Cerebellar nuclear complex (tissue), 1 donor: ENCODE data around the gene PKHD1.
"Not testable (repeated sequence)": the region's sequence is repeated elsewhere in the genome, so short reads cannot be mapped to it uniquely, and the experiment has no call there.

Experiments
- DNase-seq, 2 experiments: peaks; one replicate each; lab custom pipeline; 2025; lab: John Stamatoyannopoulos, UW

Gene PKHD1

GRCh38 chr6:51855310-51856082 lies 231.9 kb downstream of the PKHD1 start:
- no peak for DNase-seq

DNA sequence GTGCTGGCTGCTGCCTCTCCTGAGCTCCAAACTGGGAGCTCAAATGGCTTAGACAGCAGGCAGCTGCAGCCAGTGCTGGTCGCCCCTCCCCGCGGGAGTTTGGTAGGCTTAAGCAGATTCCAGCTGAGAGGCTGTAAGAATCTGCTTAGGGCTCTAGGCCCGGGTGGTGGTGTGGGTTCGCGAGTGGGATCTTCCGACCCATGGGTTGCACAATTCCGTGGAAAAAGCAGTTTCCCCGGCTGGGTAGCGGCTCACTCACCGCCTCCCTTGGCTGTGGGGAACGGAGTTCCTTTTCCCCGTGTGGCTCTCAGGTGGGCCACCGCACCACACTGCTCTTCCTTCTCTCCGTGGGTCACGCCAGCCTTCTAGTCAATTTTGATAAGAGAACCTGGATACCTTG lies 232.5 kb downstream of the PKHD1 start:
- DNase-seq: no peak

GRCh38 chr6:51854347-51854746 lies 233.1 kb downstream of the PKHD1 start:
- DNase-seq: no peak

GRCh38 chr6:51853109-51853508 lies 234.3 kb downstream of the PKHD1 start:
- DNase-seq: not testable (repeated sequence)

GRCh38 chr6:51846531-51846930 lies 240.9 kb downstream of the PKHD1 start:
- DNase-seq: no peak

GRCh38 chr6:51844336-51844735 lies 243.1 kb downstream of the PKHD1 start:
- DNase-seq: no peak

DNA sequence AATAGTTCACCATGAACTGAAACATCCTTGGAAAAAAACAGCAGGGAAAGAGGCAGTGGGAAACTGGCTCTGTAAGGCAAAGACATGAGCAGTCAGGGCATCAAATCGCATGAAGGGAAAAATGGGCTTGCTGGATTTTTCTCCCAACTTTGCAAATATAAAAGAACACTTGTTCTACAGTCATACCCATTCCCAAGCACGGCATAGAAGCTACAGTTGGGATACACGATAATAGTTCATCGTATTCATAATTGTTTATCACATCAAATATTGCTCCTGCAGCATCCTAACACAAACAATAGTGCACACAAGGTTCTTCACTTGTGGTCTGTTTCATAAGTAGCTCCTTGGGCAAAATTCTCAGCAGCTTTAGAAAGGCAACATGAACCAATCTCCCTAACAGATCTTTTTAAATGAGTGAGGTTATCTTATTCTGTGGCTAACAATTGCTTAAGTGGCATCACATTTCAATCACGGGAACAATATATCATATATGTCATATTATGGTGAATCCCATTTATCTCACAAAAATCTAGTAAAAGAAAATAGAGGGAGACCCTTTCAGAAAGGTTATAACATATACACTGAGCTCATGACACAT lies 243.9 kb downstream of the PKHD1 start:
- DNase-seq: no peak

- DNase-seq: no peak
Measured at GRCh38 chr6:51842804-51843378, 244.5 kb downstream of the PKHD1 start.

DNA sequence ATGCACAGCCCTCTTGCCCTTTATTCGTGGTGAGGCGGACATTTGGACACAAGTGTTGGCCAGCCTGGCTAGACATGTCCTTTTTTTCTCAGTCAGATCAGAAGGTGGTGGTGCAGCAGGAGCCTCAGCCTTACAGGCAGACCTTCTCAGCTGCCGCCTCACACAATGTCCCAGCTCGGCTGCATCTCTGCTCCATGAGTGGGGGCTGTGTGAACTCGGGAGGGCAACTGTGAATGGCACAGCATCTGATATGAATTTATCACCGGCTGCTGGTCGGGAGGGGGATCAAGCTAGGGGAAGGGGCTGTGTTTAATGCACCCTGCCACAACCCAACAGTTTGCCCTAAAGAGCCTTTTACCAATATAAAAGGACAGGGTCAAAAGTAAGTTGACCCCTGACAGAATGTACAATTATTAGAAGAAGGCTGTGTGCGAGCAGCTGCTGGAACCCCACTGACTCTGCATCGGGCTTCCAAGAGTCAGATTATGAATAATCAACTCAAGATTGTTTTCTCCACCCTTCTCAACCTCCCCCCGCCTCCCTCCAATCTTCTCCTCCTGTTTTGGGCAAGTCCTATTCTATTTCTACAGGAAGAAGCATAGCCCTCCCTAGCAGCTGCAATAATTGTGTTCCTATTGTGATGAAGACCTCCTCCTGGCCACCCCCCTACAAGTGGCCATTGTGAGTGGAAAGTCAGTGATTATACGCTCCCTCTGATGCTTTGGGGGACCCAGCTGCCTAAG lies 245.2 kb downstream of the PKHD1 start:
- no peak for DNase-seq

DNA sequence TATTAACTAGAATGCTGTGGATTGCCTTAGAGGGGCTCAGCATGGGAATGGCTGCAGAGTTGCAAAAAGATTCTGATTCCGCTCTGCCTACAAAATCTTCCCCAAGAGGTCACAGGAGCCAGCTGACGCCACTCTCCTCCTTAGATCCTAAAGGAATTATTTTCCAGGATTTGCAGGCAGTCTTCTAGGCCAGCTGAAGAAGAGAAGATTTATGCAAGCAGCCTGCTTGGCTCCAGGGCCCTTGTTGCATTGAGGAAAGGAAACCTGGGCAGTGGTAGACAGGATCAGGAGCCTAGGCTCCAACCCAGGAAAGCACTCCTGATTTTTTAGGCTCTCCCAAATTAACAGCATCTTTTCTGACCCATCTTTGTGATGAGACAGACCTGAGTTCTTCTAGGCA lies 245.8 kb downstream of the PKHD1 start:
- DNase-seq: no peak

DNA sequence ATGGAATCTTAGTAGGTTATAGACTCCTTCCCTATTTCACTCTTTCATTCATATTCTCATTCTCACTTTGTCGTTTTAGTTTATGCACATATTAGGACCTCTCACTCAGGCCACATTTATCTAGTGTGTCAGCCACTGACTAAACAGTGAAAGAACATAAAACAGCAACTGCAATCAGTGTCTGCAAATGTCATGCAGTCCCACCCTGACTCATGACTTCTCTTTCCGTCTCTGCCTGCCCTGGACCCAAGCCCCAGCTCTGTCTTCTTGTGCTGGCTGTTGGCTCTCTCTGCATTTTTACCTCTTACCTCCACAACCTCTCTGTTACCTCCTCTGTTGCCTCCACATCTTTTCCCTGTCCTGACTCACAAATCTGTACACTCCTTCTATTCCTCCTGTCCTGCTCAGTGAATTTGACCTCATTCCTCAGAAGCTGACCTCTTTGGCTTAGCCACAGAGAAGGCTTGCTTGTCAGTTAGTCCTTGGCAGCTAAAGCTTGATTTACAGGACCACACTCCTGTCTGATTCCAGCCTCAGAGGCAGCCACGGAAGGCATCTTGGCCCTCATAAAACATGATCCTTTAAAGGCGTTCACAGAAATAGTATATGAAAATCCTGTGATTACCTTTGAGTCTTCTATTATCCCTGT lies 247.6 kb downstream of the PKHD1 start:
- DNase-seq: no peak

- no peak for DNase-seq
Measured at GRCh38 chr6:51830666-51831065, 256.7 kb downstream of the PKHD1 start.

GRCh38 chr6:51827580-51827979 lies 259.8 kb downstream of the PKHD1 start:
- DNase-seq: no peak

- DNase-seq: no peak
Measured at GRCh38 chr6:51824940-51825339, 262.5 kb downstream of the PKHD1 start.

DNA sequence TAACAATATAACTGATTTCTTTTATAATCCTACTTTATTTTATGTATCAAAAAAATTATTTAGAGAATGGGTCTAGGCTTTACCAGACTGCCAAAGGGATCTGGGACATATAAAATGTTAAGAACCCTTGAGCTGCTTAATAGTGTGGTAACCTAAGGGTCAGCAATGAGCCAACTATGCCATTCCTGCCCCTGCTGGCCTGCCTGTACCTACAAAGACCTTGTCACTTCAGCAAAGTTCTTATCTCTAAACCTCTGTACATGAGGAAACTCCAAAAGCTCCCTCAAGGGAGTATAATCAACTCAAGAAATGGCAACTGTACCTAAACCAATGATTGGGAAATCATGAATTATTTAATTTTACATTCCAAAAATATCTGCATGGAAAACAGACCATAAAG lies 266.9 kb downstream of the PKHD1 start:
- DNase-seq: no peak

- no peak for DNase-seq
Measured at GRCh38 chr6:51818520-51819022, 268.8 kb downstream of the PKHD1 start.

DNA sequence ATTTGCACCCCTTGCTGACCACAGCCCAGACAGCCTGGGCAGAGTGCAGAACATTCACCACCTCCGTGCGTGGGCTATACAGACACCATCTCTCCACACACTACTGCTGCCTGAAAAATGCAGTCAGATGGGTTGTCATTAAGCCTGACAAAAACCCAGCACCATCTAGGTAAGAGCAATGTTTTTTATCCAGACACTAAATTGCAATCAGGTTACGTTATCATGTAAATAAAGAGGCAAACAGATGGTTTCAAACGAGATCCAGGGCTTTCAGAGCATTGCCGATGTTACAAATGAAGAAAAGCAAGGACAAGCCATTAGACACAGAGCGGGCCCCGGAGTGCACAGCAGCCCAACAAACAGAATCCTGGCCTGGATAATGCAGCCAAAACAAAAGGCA lies 269.6 kb downstream of the PKHD1 start:
- no peak for DNase-seq

- DNase-seq: no peak
Measured at GRCh38 chr6:51814418-51814817, 273.0 kb downstream of the PKHD1 start.

DNA sequence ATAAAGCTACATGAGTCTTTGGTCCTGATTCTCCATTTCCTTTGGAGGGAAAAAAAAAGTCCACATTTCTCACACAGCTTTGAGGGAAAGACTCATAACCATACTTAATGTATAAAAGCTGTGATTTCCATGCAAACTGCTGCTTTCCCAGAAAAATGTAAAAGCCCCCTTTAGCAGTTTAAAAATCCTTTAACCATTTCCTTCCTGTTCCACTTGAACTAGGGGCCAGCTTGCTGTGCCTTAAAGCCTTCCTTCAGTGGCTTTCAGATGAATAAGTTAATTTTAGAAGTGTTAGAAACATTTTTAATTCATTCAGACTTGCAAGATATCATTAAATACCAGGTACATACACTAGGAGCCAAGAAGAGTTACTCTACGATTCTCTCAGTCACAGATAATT lies 273.5 kb downstream of the PKHD1 start:
- DNase-seq: no peak

DNA sequence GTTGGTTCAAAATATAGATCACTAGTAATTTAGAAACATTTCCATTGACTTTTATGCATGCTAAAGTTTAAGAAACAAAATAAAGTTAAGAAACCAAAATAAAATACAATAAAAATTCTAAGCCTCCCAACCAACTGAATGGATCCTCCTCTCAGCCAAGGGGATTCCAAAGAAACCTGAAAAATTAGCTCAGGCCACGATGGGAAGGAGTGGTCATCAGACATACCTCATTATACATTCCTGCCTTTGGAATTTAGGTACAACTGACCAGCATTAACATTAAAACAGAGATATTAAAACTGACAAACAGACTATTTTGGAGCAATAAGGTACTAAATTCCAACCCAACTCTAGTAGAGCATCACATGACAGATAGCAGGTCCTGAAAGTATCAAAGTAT lies 275.2 kb downstream of the PKHD1 start:
- DNase-seq: no peak

DNA sequence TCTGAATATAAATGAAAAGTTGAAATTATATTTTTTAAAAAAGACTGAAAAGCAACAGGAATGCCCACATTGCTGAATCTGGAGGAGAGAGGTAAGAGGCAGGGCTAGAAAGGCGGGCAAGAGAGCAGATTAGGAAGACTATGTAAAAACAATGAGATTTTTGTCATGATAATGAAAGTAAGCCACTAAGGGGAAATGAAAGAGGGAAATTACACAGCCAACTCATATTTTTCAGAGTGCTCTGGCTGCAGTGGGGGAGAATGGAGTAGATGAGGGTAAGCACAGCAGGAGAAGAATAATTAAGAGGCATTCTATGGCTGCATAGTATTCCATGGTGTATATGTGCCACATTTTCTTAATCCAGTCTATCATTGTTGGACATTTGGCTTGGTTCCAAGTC lies 281.9 kb downstream of the PKHD1 start:
- DNase-seq: no peak

- DNase-seq: no peak
Measured at GRCh38 chr6:51800603-51801002, 286.8 kb downstream of the PKHD1 start.
